PC-9 (cell line): ENCODE results near the gene ZFHX2.

Experiments used
- CTCF ChIP-seq: fragments of 200-600 bp; sonication (generic); conservative IDR thresholded peaks from 2 replicates; pipeline ENCODE4 v1.6.1; 2017; ENCODE audit warnings: mixed run types, antibody characterized with exemption, mild to moderate bottlenecking, moderate library complexity
- EZH2 ChIP-seq: fragments of 200-600 bp; sonication (generic); IDR thresholded peaks from 2 replicates; pipeline ENCODE4 v1.8.0; 2017; ENCODE audit warnings: antibody characterized with exemption, low read depth

GRCh38 chr14:23521785-23522640 is 29.6 kb downstream of the ZFHX2 start:
- no peak for TF ChIP-seq CTCF
- TF ChIP-seq EZH2 = no peak
